Erythroblast (primary cell): ENCODE data around the gene DENND5B.

Experiments
- GATA1 ChIP-seq: IDR thresholded peaks from 2 replicates; pipeline ENCODE4 v1.6.1; 2011; ENCODE audit warnings: low read depth, mild to moderate bottlenecking, control low read depth, low read length, moderate library complexity
- POLR2A ChIP-seq: IDR thresholded peaks from 2 replicates; pipeline ENCODE4 v1.6.1; 2011; ENCODE audit warnings: mild to moderate bottlenecking, low read length

DNA sequence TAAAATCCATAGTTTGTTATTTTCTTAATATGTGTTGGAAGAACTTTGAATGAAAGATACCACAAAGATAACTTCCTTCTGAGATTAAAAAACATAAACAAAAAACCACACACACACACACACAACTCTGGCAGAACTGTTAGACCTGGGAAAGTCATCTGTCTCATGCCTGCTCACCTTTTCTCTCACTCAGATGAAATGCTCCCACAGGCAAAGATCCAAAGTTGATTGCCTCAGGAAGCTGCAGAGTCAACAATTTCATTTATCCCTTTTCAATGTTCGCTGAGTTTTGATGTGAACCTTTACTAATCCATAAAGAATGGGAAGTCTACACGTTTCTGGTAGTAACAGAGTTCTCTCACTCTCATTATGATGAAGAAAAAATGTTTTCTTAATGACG, 112.0 kb downstream of the DENND5B start:
- no peak for TF ChIP-seq POLR2A
- TF ChIP-seq GATA1, result no peak
